IMR-90 (cell line): Measurements from ENCODE around the gene RAD51B. TPM values are rescaled to one million over a fixed set of nuclear protein-coding genes. Genes with fewer than 3 reads are reported as not detected.

Source experiments
- ATAC-seq: fragments of 200-7000 bp; cut with Tn5 transposase; 2 replicates; pipeline ENCODE4 v1.9.1; 2020; ENCODE audit warnings: low read depth, mild to moderate bottlenecking, moderate library complexity
- BruUV-seq: library from RNA; stranded (reverse); fragments of 400-500 nt; replicated peaks from 2 replicates; lab custom pipeline; 2021; lab: Mats Ljungman, UMichigan
- CTCF ChIA-PET: fragments of 300-600 bp; formaldehyde crosslinking; extraction: SDS; loops from one replicate; lab custom pipeline; 2021; ENCODE audit warnings: antibody characterized with exemption; lab: Yijun Ruan, JAX
- POLR2A ChIA-PET: fragments of 300-600 bp; sonication (Branson Sonifier 250); formaldehyde crosslinking; loops from one replicate; lab custom pipeline; 2022; ENCODE audit warnings: antibody characterized with exemption; ENCODE audit not compliant: unreplicated experiment; lab: Charles Lee
- DNase-seq: peaks from one replicate; pipeline ENCODE4 v3.0.0; 2013
- H2AFZ ChIP-seq: replicated peaks from 2 replicates; pipeline ENCODE3; 2013; ENCODE audit warnings: low read length, mild to moderate bottlenecking; ENCODE audit not compliant: poor library complexity
- H2AK5ac ChIP-seq: 2 replicates; pipeline ENCODE4 v1.6.1; 2013; ENCODE audit warnings: low read depth, low read length, inconsistent platforms
- H2AK9ac ChIP-seq: replicated peaks from 2 replicates; pipeline ENCODE3; 2013; ENCODE audit warnings: mild to moderate bottlenecking, low read depth, low read length, moderate library complexity; ENCODE audit not compliant: poor library complexity
- H2BK120ac ChIP-seq: 2 replicates; pipeline ENCODE4 v1.6.1; 2013; ENCODE audit warnings: low read depth, low read length, inconsistent platforms
- H2BK15ac ChIP-seq: 3 replicates; pipeline ENCODE4 v1.6.1; 2013; ENCODE audit warnings: low read depth, low read length, inconsistent platforms
- H2BK20ac ChIP-seq: 2 replicates; pipeline ENCODE4 v1.6.1; 2013; ENCODE audit warnings: low read depth, mild to moderate bottlenecking, inconsistent platforms, low read length, moderate library complexity
- H2BK5ac ChIP-seq: 2 replicates; pipeline ENCODE4 v1.6.1; 2013; ENCODE audit warnings: mild to moderate bottlenecking, low read depth, low read length, inconsistent platforms; ENCODE audit not compliant: poor library complexity, severe bottlenecking
- H3K14ac ChIP-seq: replicated peaks from 2 replicates; pipeline ENCODE4 v1.6.1; 2013; ENCODE audit warnings: low read depth, low read length, inconsistent platforms
- H3K18ac ChIP-seq: 2 replicates; pipeline ENCODE4 v1.6.1; 2013; ENCODE audit warnings: low read depth, low read length, control low read depth
- H3K23ac ChIP-seq: 2 replicates; pipeline ENCODE4 v1.6.1; 2013; ENCODE audit warnings: low read depth, low read length, inconsistent platforms
- H3K27ac ChIP-seq: 2 replicates; pipeline ENCODE4 v1.5.1; 2013; ENCODE audit warnings: mild to moderate bottlenecking, control low read depth, low read length; ENCODE audit not compliant: insufficient read depth
- H3K27me3 ChIP-seq: 2 replicates; pipeline ENCODE4 v1.6.1; 2013; ENCODE audit warnings: low read length; ENCODE audit not compliant: control insufficient read depth, insufficient read depth
- H3K36me3 ChIP-seq: 2 replicates; pipeline ENCODE4 v1.6.1; 2013; ENCODE audit warnings: low read length, mixed read lengths; ENCODE audit not compliant: control insufficient read depth, insufficient read depth
- H3K4ac ChIP-seq: 2 replicates; pipeline ENCODE4 v1.6.1; 2013; ENCODE audit warnings: low read depth, low read length, inconsistent platforms
- H3K4me1 ChIP-seq: 2 replicates; pipeline ENCODE4 v1.6.1; 2013; ENCODE audit warnings: low read length, mixed read lengths; ENCODE audit not compliant: control insufficient read depth, insufficient read depth
- H3K4me2 ChIP-seq: 2 replicates; pipeline ENCODE4 v1.6.1; 2013; ENCODE audit warnings: low read depth, mild to moderate bottlenecking, control low read depth, low read length, moderate library complexity
- H3K4me3 ChIP-seq: 2 replicates; pipeline ENCODE4 v1.5.1; 2013; ENCODE audit warnings: low read depth, mild to moderate bottlenecking, control low read depth, low read length, moderate library complexity; ENCODE audit not compliant: insufficient read depth
- H3K56ac ChIP-seq: 2 replicates; pipeline ENCODE4 v1.6.1; 2013; ENCODE audit warnings: low read length, inconsistent platforms; ENCODE audit not compliant: insufficient read depth; ENCODE audit errors: extremely low read depth
- H3K79me1 ChIP-seq, 2 experiments: 2 replicates each; pipeline ENCODE4 v1.6.1; 2013; ENCODE audit warnings: low read length in 2 of 2, inconsistent platforms in 1 of 2, low read depth in 1 of 2
- H3K9ac ChIP-seq: 2 replicates; pipeline ENCODE4 v1.6.1; 2013; ENCODE audit warnings: low read depth, low read length, control low read depth
- H3K9me1 ChIP-seq: 2 replicates; pipeline ENCODE4 v1.6.1; 2013; ENCODE audit warnings: low read length, inconsistent platforms; ENCODE audit not compliant: insufficient read depth
- H3K9me3 ChIP-seq: 2 replicates; pipeline ENCODE4 v1.6.1; 2013; ENCODE audit warnings: low read length; ENCODE audit not compliant: control insufficient read depth, insufficient read depth
- H4K20me1 ChIP-seq: 2 replicates; pipeline ENCODE4 v1.6.1; 2013; ENCODE audit warnings: low read length, inconsistent platforms; ENCODE audit not compliant: insufficient read depth
- H4K5ac ChIP-seq: 2 replicates; pipeline ENCODE4 v1.6.1; 2013; ENCODE audit warnings: mild to moderate bottlenecking, low read depth, low read length, control low read depth
- H4K8ac ChIP-seq, 2 experiments: 2 replicates each; pipeline ENCODE4 v1.6.1; 2013; ENCODE audit warnings: low read depth in 2 of 2, low read length in 2 of 2, control low read depth in 1 of 2, inconsistent platforms in 1 of 2
- H4K91ac ChIP-seq: 2 replicates; pipeline ENCODE4 v1.6.1; 2013; ENCODE audit warnings: low read depth, low read length, inconsistent platforms; ENCODE audit not compliant: insufficient read depth
- BHLHE40 ChIP-seq: fragments of 150-350 bp; IDR thresholded peaks from 2 replicates; pipeline ENCODE4 v1.6.1; 2016; ENCODE audit warnings: mild to moderate bottlenecking, low read depth, low read length
- CHD1 ChIP-seq: IDR thresholded peaks from 2 replicates; pipeline ENCODE4 v1.6.1; 2012; ENCODE audit warnings: low read depth, low read length, improper control_type of control experiment
- CTCF ChIP-seq: conservative IDR thresholded peaks from 2 replicates; pipeline ENCODE4 v1.5.1; 2012; ENCODE audit warnings: mild to moderate bottlenecking, low read depth, low read length, improper control_type of control experiment
- FOS ChIP-seq: fragments of 150-350 bp; IDR thresholded peaks from 2 replicates; pipeline ENCODE4 v1.6.1; 2016; ENCODE audit warnings: low read depth, low read length
- MAFK ChIP-seq: IDR thresholded peaks from 2 replicates; pipeline ENCODE4 v1.6.1; 2012; ENCODE audit warnings: low read depth, low read length, improper control_type of control experiment
- MAZ ChIP-seq: IDR thresholded peaks from 2 replicates; pipeline ENCODE4 v1.6.1; 2012; ENCODE audit warnings: low read depth, mild to moderate bottlenecking, low read length, improper control_type of control experiment, moderate library complexity, borderline replicate concordance
- NFE2L2 ChIP-seq: fragments of 150-350 bp; IDR thresholded peaks from 2 replicates; pipeline ENCODE4 v1.6.1; 2016; ENCODE audit warnings: low read depth, mild to moderate bottlenecking, low read length
- POLR2A ChIP-seq: IDR thresholded peaks from 2 replicates; pipeline ENCODE4 v1.6.1; 2012; ENCODE audit warnings: mild to moderate bottlenecking, low read depth, low read length
- RAD21 ChIP-seq: IDR thresholded peaks from 2 replicates; pipeline ENCODE4 v1.6.1; 2012; ENCODE audit warnings: low read length, improper control_type of control experiment
- RCOR1 ChIP-seq: IDR thresholded peaks from 2 replicates; pipeline ENCODE4 v1.6.1; 2012; ENCODE audit warnings: mild to moderate bottlenecking, low read length, improper control_type of control experiment; ENCODE audit not compliant: insufficient replicate concordance
- RFX5 ChIP-seq: IDR thresholded peaks from 2 replicates; pipeline ENCODE4 v1.8.0; 2012; ENCODE audit warnings: low read depth, mild to moderate bottlenecking, low read length, moderate library complexity
- SMC3 ChIP-seq: fragments of 150-350 bp; IDR thresholded peaks from 2 replicates; pipeline ENCODE4 v1.6.1; 2016; ENCODE audit warnings: low read depth, mild to moderate bottlenecking, antibody characterized with exemption, low read length, moderate library complexity
- WGBS, 2 experiments: methylation state at CpG; one replicate each; pipeline versions ENCODE4 v1.1.5 to v1.1.7; 2013; ENCODE audit warnings: missing lambda C conversion rate in 2 of 2; ENCODE audit not compliant: insufficient read length in 1 of 2; ENCODE audit errors: extremely low coverage in 2 of 2; 5-methylcytosine and 5-hydroxymethylcytosine counted together
- dilution Hi-C: fragments of 300-500 bp; cut with HindIII; formaldehyde crosslinking; loops from one replicate; pipeline ENCODE4 v1.14.3; 2018; ENCODE audit warnings: low sequenced_read_pairs; ENCODE audit not compliant: unreplicated experiment
- in situ Hi-C: fragments of 300-500 bp; cut with MboI; formaldehyde crosslinking; loops from 3 replicates; pipeline ENCODE4 v1.14.3; 2019; ENCODE audit warnings: low sequenced_read_pairs, inconsistent platforms, mixed read lengths
- intact Hi-C: fragments of 100-400 bp; cut with micrococcal nuclease; formaldehyde crosslinking; loops from 2 replicates; pipeline ENCODE4 v1.10.0; 2022
- polyA plus RNA-seq, 3 experiments: library from polyadenylated mRNA; depleted of rRNA; stranded (reverse); fragments of >200 nt; gene quantifications; 2 replicates each; pipeline ENCODE4 v1.2.3, GENCODE V29; 2012; ENCODE audit warnings: low replicate concordance in 1 of 3
- total RNA-seq: library from RNA; depleted of rRNA; stranded (reverse); fragments of >200 nt; gene quantifications from 2 replicates; pipeline ENCODE4 v1.2.3, GENCODE V29; 2012

Gene RAD51B
- total and polyA plus RNA-seq, 2 of the 4 experiments (the other 2 are of a cell fraction), result 5.1 to 18.8 TPM

GRCh38 chr14:68389943-68390342 is 570.4 kb downstream of the RAD51B start:
- Histone ChIP-seq H3K4me2 (no peak overlapping the region), H4K20me1 (no peaks in the 10 kb centered on the region), H2BK120ac (no peak overlapping the region), H3K56ac (no peak overlapping the region), H3K36me3 (no peaks in the 10 kb centered on the region), H3K27me3 (no peaks in the 10 kb centered on the region), H2BK20ac (no peak overlapping the region), H3K9ac (no peak overlapping the region), H3K18ac (no peak overlapping the region), H2AFZ (no peak overlapping the region), H3K27ac (no peak overlapping the region), H2AK9ac (no peak overlapping the region), H2BK5ac (no peak overlapping the region), H3K4me1 (peaks cover 21% of the 10 kb centered on the region), H3K23ac (no peak overlapping the region), H2BK15ac (no peak overlapping the region), H4K8ac (no peak overlapping the region), H4K91ac (no peak overlapping the region), H3K9me1 (no peaks in the 10 kb centered on the region), H3K14ac (no peak overlapping the region), H3K79me1 (no peaks in the 10 kb centered on the region), H3K9me3 (no peaks in the 10 kb centered on the region), H3K4ac (no peak overlapping the region), H2AK5ac (no peak overlapping the region), H3K4me3 (no peak overlapping the region), H4K5ac (no peak overlapping the region)
- intact Hi-C loops (loop anchor here (5.0 to 10.0 kb wide), 2 partner anchors 143 to 265 kb away; no protein-coding TSS in a partner anchor), in situ Hi-C loops (no loop called here), dilution Hi-C loops (no loop called here)
- POLR2A ChIA-PET, result no interaction called here
- no peak for DNase-seq
- TF ChIP-seq CTCF (no peak), MAZ (no peak), MAFK (no peak), CHD1 (no peak), RFX5 (no peak), BHLHE40 (no peak), RCOR1 (no peak), POLR2A (no peak), FOS (no peak), RAD21 (no peak), NFE2L2 (no peak), SMC3 (no peak)
- no peak for ATAC-seq
- BruUV-seq, result no TSS peak
- CTCF ChIA-PET, result interaction anchor here (0.6 kb wide), 1 partner anchor 19 kb away, joined by 3 read pairs; no protein-coding TSS in a partner anchor
- no CpG with 5 or more reads among the region's 3 CpGs for WGBS, 2 experiments
